ENCODE results near the gene KHSRP.

DNA sequence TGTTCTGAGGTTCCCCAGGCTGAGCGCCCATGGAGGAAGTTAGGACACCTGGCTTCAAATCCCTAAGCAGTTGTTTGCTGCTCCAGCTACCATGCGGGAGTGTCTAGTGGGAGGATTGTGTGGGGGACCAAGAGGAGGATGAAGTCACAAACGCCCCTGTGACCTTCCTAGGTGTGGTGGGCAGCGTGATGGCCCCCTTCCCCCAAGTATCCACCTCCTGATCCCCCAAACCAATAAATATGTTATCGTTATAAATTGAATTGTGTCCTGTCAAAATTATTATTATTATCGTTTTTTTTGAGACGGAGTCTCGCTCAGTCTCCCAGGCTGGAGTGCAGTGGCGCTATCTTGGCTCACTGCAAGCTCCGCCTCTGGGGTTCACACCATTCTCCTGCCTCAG, 9.1 kb upstream of the KHSRP start, which contains the start of gene SLC25A41:
- TF ChIP-seq, protein P1, sequence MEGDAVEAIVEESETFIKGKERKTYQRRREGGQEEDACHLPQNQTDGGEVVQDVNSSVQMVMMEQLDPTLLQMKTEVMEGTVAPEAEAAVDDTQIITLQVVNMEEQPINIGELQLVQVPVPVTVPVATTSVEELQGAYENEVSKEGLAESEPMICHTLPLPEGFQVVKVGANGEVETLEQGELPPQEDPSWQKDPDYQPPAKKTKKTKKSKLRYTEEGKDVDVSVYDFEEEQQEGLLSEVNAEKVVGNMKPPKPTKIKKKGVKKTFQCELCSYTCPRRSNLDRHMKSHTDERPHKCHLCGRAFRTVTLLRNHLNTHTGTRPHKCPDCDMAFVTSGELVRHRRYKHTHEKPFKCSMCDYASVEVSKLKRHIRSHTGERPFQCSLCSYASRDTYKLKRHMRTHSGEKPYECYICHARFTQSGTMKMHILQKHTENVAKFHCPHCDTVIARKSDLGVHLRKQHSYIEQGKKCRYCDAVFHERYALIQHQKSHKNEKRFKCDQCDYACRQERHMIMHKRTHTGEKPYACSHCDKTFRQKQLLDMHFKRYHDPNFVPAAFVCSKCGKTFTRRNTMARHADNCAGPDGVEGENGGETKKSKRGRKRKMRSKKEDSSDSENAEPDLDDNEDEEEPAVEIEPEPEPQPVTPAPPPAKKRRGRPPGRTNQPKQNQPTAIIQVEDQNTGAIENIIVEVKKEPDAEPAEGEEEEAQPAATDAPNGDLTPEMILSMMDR (IDR thresholded peaks at IDR 0.05), result no peak
- no peak for TF ChIP-seq POLR2A (IDR thresholded peaks at IDR 0.05)
